ENCODE measurements around the gene STATH.
"Not testable (repeated sequence)": the region's sequence is repeated elsewhere in the genome, so short reads cannot be mapped to it uniquely, and the experiment has no call there.

Gene STATH

GRCh38 chr4:69995526-69996016 is at the start of gene STATH:
Gene STATH (plus strand): TSS chr4:69995966. CDS start chr4:69998438, 2,472 bp downstream.
- DNase-seq (ENCODE audit: low spot score) = no peak

- no peak for DNase-seq (ENCODE audit: low spot score)
Observed at GRCh38 chr4:69951602-69952001, 44.2 kb upstream of the STATH start.

GRCh38 chr4:69957209-69957608 is 38.6 kb upstream of the STATH start:
- no peak for DNase-seq (ENCODE audit: low spot score)

GRCh38 chr4:69965628-69966027 is 30.1 kb upstream of the STATH start, which contains the start of gene CSN2:
Gene CSN2 (minus strand): TSS chr4:69965728. CDS start chr4:69960995, 4,733 bp downstream.
- DNase-seq (ENCODE audit: low spot score) = no peak

GRCh38 chr4:69970071-69970470 is 25.7 kb upstream of the STATH start:
- DNase-seq (ENCODE audit: low spot score) = no peak

GRCh38 chr4:69974631-69975030 is 21.1 kb upstream of the STATH start:
- no peak for DNase-seq (ENCODE audit: low spot score)

- no peak for DNase-seq (ENCODE audit: low spot score)
Observed at GRCh38 chr4:69977582-69977981, 18.2 kb upstream of the STATH start.

GRCh38 chr4:69984030-69984443 is 11.7 kb upstream of the STATH start:
- DNase-seq (ENCODE audit: low spot score) = no peak

GRCh38 chr4:69986663-69987062 is 9.1 kb upstream of the STATH start:
- no peak for DNase-seq (ENCODE audit: low spot score)

GRCh38 chr4:69991016-69991415 is 4.8 kb upstream of the STATH start:
- no peak for DNase-seq (ENCODE audit: low spot score)

GRCh38 chr4:69994782-69995181 is 984 bp upstream of the STATH start:
- no peak for DNase-seq (ENCODE audit: low spot score)

- DNase-seq (ENCODE audit: low spot score) = no peak
Observed at GRCh38 chr4:69999420-69999819, 3.7 kb downstream of the STATH start.

GRCh38 chr4:70000711-70001110 is 4.9 kb downstream of the STATH start:
- no peak for DNase-seq (ENCODE audit: low spot score)

GRCh38 chr4:70002507-70002906 is 6.7 kb downstream of the STATH start:
- no peak for DNase-seq (ENCODE audit: low spot score)

GRCh38 chr4:70008771-70009170 is 13.0 kb downstream of the STATH start:
- DNase-seq (ENCODE audit: low spot score) = no peak

- not testable (repeated sequence) for DNase-seq (ENCODE audit: low spot score)
Observed at GRCh38 chr4:70019006-70019405, 23.2 kb downstream of the STATH start.

GRCh38 chr4:70023218-70023617 is 27.5 kb downstream of the STATH start:
- no peak for DNase-seq (ENCODE audit: low spot score)

- DNase-seq (ENCODE audit: low spot score) = no peak
Observed at GRCh38 chr4:70027011-70027410, 31.2 kb downstream of the STATH start.

- DNase-seq (ENCODE audit: low spot score) = not testable (repeated sequence)
Observed at GRCh38 chr4:70028159-70028558, 32.4 kb downstream of the STATH start, which contains the start of gene HTN3. Gene HTN3 (plus strand): TSS chr4:70028459. CDS start chr4:70030741, 2,282 bp downstream.

GRCh38 chr4:70037559-70037958 is 41.8 kb downstream of the STATH start:
- not testable (repeated sequence) for DNase-seq (ENCODE audit: low spot score)

GRCh38 chr4:70039928-70040327 is 44.2 kb downstream of the STATH start:
- not testable (repeated sequence) for DNase-seq (ENCODE audit: low spot score)

GRCh38 chr4:70041652-70042286 is 46.0 kb downstream of the STATH start:
- DNase-seq (ENCODE audit: low spot score) = no peak

- DNase-seq (ENCODE audit: low spot score) = not testable (repeated sequence)
Observed at GRCh38 chr4:70050138-70050537, 54.4 kb downstream of the STATH start, which contains the start of gene HTN1. Gene HTN1 (plus strand): TSS chr4:70050438. CDS start chr4:70053077, 2,639 bp downstream.
